Keratinocyte (primary cell): ENCODE results near the gene HBQ1. TPM values are rescaled to one million over a fixed set of nuclear protein-coding genes. Genes with fewer than 3 reads are reported as not detected.

ENCODE experiments used
- DNase-seq: peaks from one replicate; pipeline ENCODE4 v3.0.0-alpha.2; 2011; ENCODE audit warnings: low read depth, missing footprints, low spot score
- FAIRE-seq: peaks from 2 replicates; lab custom pipeline; 2011; peaks lifted over from hg19 to GRCh38; lab: Jason Lieb, UNC
- H2AFZ ChIP-seq: 2 replicates; pipeline ENCODE4 v1.6.0; 2012; ENCODE audit warnings: low read length, control low read depth, inconsistent platforms; ENCODE audit not compliant: control insufficient read depth
- H3K27ac ChIP-seq: 2 replicates; pipeline ENCODE4 v1.5.1; 2011; ENCODE audit warnings: low read length; ENCODE audit not compliant: control insufficient read depth, insufficient read depth
- H3K27me3 ChIP-seq: 3 replicates; pipeline ENCODE4 v1.6.0; 2011; ENCODE audit warnings: low read length; ENCODE audit not compliant: control insufficient read depth, insufficient read depth; ENCODE audit errors: extremely low read depth
- H3K36me3 ChIP-seq, 2 experiments: 2 replicates in 1 of 2; 3 replicates in 1 of 2; pipeline ENCODE4 v1.5.1; 2011; ENCODE audit warnings: low read length in 2 of 2, mild to moderate bottlenecking in 1 of 2; ENCODE audit not compliant: control insufficient read depth in 2 of 2, insufficient read depth in 2 of 2; ENCODE audit errors: extremely low read depth in 1 of 2
- H3K4me1 ChIP-seq: 3 replicates; pipeline ENCODE4 v1.5.1; 2011; ENCODE audit warnings: low read length; ENCODE audit not compliant: control insufficient read depth, insufficient read depth; ENCODE audit errors: extremely low read depth
- H3K4me2 ChIP-seq: 3 replicates; pipeline ENCODE4 v1.6.0; 2011; ENCODE audit warnings: low read depth, low read length; ENCODE audit not compliant: control insufficient read depth, insufficient read depth; ENCODE audit errors: extremely low read depth
- H3K4me3 ChIP-seq, 3 experiments: fragments of 200-600 bp in 1 of 3; sonication (generic) in 1 of 3; 2 replicates in 2 of 3; 3 replicates in 1 of 3; pipeline ENCODE4 v1.5.1; 2011 to 2016; ENCODE audit warnings: low read length in 3 of 3, mild to moderate bottlenecking in 3 of 3, control low read depth in 2 of 3, inconsistent platforms in 1 of 3, low read depth in 1 of 3, mixed read lengths in 1 of 3, mixed run types in 1 of 3, moderate library complexity in 1 of 3; ENCODE audit not compliant: control insufficient read depth in 2 of 3, insufficient read depth in 2 of 3; ENCODE audit errors: extremely low read depth in 1 of 3
- H3K79me2 ChIP-seq: 2 replicates; pipeline ENCODE4 v1.6.0; 2012; ENCODE audit warnings: low read length; ENCODE audit not compliant: control insufficient read depth, insufficient read depth
- H3K9ac ChIP-seq: 3 replicates; pipeline ENCODE4 v1.6.0; 2011; ENCODE audit warnings: low read length; ENCODE audit not compliant: control insufficient read depth, insufficient read depth; ENCODE audit errors: extremely low read depth
- H3K9me1 ChIP-seq: 3 replicates; pipeline ENCODE4 v1.6.0; 2011; ENCODE audit warnings: low read length; ENCODE audit not compliant: control insufficient read depth, insufficient read depth; ENCODE audit errors: extremely low read depth
- H3K9me3 ChIP-seq: 2 replicates; pipeline ENCODE4 v1.5.1; 2012; ENCODE audit warnings: low read depth, low read length; ENCODE audit not compliant: control insufficient read depth
- H4K20me1 ChIP-seq: 3 replicates; pipeline ENCODE4 v1.6.0; 2011; ENCODE audit warnings: low read length; ENCODE audit not compliant: control insufficient read depth, insufficient read depth; ENCODE audit errors: extremely low read depth
- CTCF ChIP-seq, 3 experiments: IDR thresholded peaks in 1 of 3; conservative IDR thresholded peaks in 1 of 3; optimal IDR thresholded peaks in 1 of 3; 2 replicates in 2 of 3; 3 replicates in 1 of 3; pipeline versions ENCODE3 to v1.5.1; 2011; ENCODE audit warnings: low read length in 3 of 3, mild to moderate bottlenecking in 3 of 3, moderate library complexity in 2 of 3, control low read depth in 1 of 3, inconsistent platforms in 1 of 3; ENCODE audit not compliant: insufficient read depth in 2 of 3; ENCODE audit errors: extremely low read depth in 1 of 3
- EZH2 ChIP-seq: IDR thresholded peaks from one replicate; pipeline ENCODE4 v1.6.1; 2012; ENCODE audit warnings: inconsistent platforms, mild to moderate bottlenecking, low read length, moderate library complexity
- dilution Hi-C: fragments of 300-500 bp; cut with MboI; formaldehyde crosslinking; loops from one replicate; pipeline ENCODE4 v1.7.0; 2020; ENCODE audit warnings: low sequenced_read_pairs; ENCODE audit not compliant: extremely low pct_ligation_motif_present
- polyA plus RNA-seq, 5 experiments: library from polyadenylated mRNA; depleted of rRNA in 3 of 5; stranded (reverse) in 3 of 5; stranded (forward) in 1 of 5; unstranded in 1 of 5; fragments of >200 nt; gene quantifications; 1 replicate in 1 of 5; 2 replicates in 3 of 5; 3 replicates in 1 of 5; pipeline versions ENCODE4 v1.2.1 to v1.2.3, GENCODE V29; 2011 to 2012; ENCODE audit warnings: missing spikeins in 2 of 5, low read depth in 1 of 5, low replicate concordance in 1 of 5

Gene HBQ1
- polyA plus RNA-seq, 1 donor (not counting 4 experiments of a cell fraction or from before 2014, with no cell fraction given) = 0.13 TPM

- peak overlapping the region; percentile 19 for H2AFZ ChIP-seq
These were observed 25.8 kb upstream of the HBQ1 start for GRCh38 chr16:154217-155030.

GRCh38 chr16:155031-155398 lies 25.2 kb upstream of the HBQ1 start:
- peaks cover 15% of the 10 kb centered on the region for H3K27me3 ChIP-seq
- H3K4me3 ChIP-seq = peak overlapping the region in 2 of 3 experiments; percentile 42 to 53
- H3K9me1 ChIP-seq = no peaks in the 10 kb centered on the region
- no peaks in the 10 kb centered on the region for H3K36me3 ChIP-seq
- H3K4me2 ChIP-seq = peak overlapping the region; percentile 56
- H2AFZ ChIP-seq = no peak overlapping the region
- TF ChIP-seq CTCF (optimal IDR thresholded peaks at IDR 0.05 in 1 of 3, IDR thresholded peaks at IDR 0.05 in 1 of 3, conservative IDR thresholded peaks at IDR 0.05 in 1 of 3; ENCODE audit: extremely low read depth in 1 of 3, insufficient read depth in 2 of 3, low read length in 3 of 3) = no peak
- no peak for TF ChIP-seq EZH2
- H3K9ac ChIP-seq = no peak overlapping the region
- dilution Hi-C loops = no loop called here
- H3K27ac ChIP-seq = no peak overlapping the region
- FAIRE-seq (no peak), DNase-seq (no peak)
- H3K9me3 ChIP-seq = no peaks in the 10 kb centered on the region
- no peaks in the 10 kb centered on the region for H3K79me2 ChIP-seq
- peaks cover 6% of the 10 kb centered on the region for H3K4me1 ChIP-seq
- H4K20me1 ChIP-seq = no peaks in the 10 kb centered on the region

More at GRCh38 chr16:154217-155030, 25.8 kb upstream of the HBQ1 start:
- no peak for FAIRE-seq
- DNase-seq = no peak
- no peaks in the 10 kb centered on the region for H3K9me1 ChIP-seq
- no peaks in the 10 kb centered on the region for H4K20me1 ChIP-seq
- no peaks in the 10 kb centered on the region for H3K9me3 ChIP-seq
- no peaks in the 10 kb centered on the region for H3K79me2 ChIP-seq
- no peaks in the 10 kb centered on the region for H3K36me3 ChIP-seq
- H3K4me3 ChIP-seq = peak overlapping the region; percentile 23 to 53 (median 42)
- peak overlapping the region; percentile 56 for H3K4me2 ChIP-seq
- H3K9ac ChIP-seq = no peak overlapping the region
- peaks cover 6% of the 10 kb centered on the region for H3K4me1 ChIP-seq
- dilution Hi-C loops = no loop called here
- no peak overlapping the region for H3K27ac ChIP-seq
- TF ChIP-seq EZH2 (peak; percentile 61), CTCF (optimal IDR thresholded peaks at IDR 0.05 in 1 of 3, IDR thresholded peaks at IDR 0.05 in 1 of 3, conservative IDR thresholded peaks at IDR 0.05 in 1 of 3; ENCODE audit: extremely low read depth in 1 of 3, insufficient read depth in 2 of 3, low read length in 3 of 3) (no peak)
- H3K27me3 ChIP-seq = peaks cover 16% of the 10 kb centered on the region
